HG03097 (cell line): ENCODE data around the gene SERPINF2.
"Not testable (repeated sequence)": the region's sequence is repeated elsewhere in the genome, so short reads cannot be mapped to it uniquely, and the experiment has no call there.

Source experiments
- ATAC-seq: cut with Tn5 transposase; IDR thresholded peaks from one replicate; pipeline ENCODE4 v1.9.1; 2021; ENCODE audit not compliant: unreplicated experiment, low FRiP score

SERPINF2 gene

DNA sequence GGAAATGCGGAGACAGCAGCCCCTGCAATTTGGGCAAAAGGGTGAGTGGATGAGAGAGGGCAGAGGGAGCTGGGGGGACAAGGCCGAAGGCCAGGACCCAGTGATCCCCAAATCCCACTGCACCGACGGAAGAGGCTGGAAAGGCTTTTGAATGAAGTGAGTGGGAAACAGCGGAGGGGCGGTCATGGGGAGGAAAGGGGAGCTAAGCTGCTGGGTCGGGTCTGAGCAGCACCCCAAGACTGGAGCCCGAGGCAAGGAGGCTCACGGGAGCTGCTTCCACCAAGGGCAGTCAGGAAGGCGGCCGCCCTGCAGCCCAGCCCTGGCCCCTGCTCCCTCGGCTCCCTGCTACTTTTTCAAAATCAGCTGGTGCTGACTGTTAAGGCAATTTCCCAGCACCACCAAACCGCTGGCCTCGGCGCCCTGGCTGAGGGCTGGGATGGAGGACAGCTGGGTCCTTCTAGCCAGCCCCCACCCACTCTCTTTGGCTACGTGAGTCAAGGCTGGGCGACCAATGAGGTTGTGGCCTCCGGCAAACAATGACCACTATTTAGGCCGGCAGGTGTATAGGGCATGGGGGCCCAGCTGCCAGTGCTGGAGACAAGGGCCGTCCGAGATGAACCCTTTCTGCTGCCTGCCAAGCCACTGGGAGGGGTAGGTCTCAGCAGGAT is 19.7 kb downstream of the SERPINF2 start:
- no peak for ATAC-seq

DNA sequence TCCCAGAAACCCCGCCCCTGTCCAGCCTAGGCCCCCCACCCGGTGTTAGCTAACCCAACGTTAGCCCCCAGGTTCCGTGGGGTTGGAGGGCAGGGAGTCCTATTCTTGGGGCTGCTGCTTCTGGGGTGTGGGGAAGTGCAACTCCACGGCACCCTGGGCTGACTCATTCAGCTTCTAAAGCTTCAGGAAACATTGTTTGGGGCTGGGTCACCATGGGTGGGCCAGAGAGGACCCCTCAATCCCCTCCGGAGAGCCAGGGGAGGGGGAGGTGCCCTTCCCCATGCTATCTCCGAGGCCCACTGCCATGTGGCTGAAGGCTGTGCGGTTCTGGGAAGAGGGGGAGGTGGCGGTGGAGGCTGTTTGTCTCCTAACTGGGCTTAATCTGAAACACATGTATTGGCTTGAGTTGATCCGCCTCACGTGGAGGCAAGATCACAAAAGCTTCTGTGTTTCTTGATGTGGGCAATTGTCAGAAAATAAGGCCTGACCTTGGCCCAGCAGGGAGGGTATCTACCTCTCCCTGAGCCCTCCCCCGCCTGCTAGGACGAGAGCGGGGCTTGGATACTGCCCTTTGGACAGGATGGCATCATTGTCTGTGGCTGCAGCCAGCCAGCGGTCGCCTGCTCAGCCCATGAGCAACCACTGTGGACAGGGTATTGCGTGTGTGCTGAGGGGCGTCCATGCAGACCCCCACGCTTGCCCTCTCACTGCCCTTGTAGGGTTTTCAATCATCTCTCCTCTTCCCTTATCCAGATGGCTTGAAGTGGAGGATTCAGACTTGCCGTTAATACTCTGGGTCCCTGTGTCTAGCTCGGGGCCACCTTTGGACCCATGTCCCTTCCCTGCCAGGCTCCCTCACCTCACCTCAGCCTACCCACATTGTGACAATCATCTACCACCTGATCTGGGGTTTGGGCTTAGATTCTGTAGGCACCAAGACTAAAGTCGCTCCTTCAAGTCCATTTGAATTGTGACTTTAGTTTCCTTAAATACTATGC is 20.5 kb downstream of the SERPINF2 start:
- ATAC-seq: no peak

DNA sequence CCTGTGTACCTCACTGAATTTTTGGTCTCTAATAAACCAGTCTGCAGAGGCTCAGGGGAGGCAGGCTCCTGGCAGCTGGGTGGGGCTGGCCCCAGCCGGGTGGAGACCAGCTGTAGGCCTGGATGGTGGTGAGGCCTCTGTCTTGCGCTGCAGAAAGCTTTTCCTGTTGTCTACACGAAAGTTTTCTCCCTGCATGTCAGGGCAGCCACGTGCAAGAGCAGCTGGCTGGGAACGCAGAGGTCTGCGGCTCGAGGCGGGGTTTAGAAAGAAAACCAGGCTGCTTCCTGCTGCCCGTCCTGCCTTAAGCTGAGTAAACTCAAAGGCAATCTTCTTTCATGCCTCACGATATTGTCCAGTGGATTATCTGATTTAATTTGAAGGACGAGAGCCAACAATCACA is 21.6 kb downstream of the SERPINF2 start:
- no peak for ATAC-seq

DNA sequence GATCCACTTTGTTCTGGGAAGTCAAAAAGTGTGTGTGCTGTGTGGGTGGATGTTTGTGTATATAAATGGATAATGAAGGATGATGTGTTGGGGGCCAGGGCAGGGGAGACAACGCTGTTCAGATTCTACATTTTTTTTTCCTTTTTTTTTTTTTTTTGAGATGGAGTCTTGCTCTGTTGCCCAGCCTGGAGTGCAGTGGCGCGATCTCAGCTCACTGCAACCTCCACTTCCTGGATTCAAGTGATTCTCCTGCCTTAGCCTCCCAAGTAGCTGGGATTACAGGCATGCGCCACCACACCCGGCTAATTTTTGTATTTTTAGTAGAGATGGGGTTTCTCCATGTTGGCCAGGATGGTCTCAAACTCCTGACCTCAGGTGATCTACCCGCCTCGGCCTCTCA is 22.0 kb downstream of the SERPINF2 start:
- not testable (repeated sequence) for ATAC-seq

DNA sequence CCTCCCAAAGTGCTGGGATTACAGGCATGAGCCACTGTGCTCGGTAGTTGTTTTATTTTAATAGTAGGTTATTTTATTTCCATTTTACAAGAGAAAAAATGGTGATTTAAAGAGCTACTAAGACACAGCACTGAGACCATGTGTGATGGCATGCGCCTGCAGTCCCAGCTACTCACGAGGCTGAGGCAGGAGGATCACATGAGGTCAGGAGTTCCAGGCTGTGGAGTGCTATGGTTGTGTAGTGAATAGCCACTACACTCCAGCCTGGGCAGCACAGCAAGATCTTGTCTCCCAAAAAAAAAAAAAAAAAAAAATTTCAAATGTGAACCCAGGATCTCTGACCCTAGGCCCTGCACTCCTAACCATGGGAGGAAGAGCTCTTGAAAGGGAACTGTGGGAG is 22.9 kb downstream of the SERPINF2 start:
- no peak for ATAC-seq

DNA sequence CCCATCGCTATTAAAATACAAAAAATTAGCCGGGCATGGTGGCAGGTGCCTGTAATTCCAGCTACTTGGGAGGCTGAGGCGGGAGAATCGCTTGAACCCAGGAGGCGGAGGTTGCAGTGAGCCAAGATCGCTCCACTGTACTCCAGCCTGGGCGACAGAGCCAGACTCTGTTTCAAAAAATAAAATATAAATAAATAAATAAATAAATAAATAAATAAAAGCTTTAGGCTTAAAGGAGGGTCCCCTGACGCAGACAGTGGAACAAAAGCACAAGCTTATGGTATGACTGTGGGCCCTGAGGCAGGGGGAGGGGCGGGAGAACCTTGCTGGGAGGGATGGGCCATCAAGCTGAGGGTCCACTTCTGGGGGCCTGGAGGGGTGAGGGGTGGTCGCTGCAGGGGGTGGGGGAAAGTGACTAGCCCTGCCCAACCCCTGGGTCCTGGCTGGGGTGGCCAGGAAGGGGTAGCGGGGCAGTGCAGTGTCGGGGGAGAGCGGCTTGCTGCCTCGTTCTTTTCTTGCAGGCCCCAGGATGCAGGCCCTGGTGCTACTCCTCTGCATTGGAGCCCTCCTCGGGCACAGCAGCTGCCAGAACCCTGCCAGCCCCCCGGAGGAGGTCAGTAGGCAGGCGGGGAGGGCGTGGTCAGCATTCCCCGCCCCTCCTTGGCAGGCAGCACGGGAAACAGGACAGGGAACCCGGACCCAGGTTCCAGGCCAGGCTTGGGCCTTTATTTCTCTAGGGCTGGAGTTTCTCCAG is 23.9 kb downstream of the SERPINF2 start:
- no peak for ATAC-seq

DNA sequence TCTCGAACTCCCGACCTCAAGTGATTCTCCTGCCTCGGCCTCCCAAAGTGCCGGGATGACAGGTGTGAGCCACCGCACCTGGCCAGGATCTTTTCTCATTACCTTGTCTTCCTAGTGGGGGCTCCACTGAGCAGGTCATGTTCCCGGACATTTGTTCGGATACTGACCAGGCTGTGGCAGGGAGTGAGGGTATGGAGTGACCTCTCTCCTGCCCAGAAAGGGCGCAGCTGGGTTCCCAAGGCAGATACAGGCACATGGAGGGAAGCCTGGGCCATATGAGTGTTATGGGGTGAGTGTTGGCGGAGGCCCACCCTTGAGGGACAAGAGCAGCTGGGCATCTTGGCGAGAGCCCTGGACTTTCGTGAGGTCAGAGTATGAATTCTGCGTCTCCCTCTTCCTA is 24.7 kb downstream of the SERPINF2 start:
- ATAC-seq: no peak

DNA sequence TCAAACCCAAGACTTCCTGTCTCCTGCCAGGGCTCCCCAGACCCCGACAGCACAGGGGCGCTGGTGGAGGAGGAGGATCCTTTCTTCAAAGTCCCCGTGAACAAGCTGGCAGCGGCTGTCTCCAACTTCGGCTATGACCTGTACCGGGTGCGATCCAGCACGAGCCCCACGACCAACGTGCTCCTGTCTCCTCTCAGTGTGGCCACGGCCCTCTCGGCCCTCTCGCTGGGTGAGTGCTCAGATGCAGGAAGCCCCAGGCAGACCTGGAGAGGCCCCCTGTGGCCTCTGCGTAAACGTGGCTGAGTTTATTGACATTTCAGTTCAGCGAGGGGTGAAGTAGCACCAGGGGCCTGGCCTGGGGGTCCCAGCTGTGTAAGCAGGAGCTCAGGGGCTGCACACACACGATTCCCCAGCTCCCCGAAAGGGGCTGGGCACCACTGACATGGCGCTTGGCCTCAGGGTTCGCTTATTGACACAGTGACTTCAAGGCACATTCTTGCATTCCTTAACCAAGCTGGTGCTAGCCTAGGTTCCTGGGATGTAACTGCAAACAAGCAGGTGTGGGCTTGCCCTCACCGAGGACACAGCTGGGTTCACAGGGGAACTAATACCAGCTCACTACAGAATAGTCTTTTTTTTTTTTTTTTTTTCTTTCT is 27.3 kb downstream of the SERPINF2 start:
- ATAC-seq: no peak

DNA sequence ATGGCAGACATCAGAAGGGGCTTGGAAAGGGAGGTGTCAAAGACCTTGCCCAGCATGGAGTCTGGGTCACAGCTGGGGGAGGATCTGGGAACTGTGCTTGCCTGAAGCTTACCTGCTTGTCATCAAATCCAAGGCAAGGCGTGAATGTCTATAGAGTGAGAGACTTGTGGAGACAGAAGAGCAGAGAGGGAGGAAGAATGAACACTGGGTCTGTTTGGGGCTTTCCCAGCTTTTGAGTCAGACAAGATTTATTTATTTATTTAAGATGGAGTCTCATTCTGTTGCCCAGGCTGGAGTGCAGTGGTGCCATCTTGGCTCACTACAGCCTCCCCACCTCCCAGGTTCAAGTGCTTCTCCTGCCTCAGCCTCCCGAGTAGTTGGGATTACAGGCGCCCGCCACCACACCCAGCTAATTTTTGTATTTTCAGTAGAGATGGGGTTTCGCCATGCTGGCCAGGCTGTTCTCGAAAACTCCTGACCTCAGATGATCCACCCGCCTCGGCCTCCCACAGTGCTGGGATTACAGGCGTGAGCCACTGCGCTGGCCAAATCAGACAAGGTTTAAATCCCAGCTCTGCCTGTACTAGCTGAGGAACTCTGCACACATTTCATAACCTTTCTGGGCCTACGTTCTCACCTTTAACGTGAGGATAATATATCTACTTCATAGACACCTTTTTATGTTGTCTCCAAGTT is 30.5 kb downstream of the SERPINF2 start:
- ATAC-seq: not testable (repeated sequence)

DNA sequence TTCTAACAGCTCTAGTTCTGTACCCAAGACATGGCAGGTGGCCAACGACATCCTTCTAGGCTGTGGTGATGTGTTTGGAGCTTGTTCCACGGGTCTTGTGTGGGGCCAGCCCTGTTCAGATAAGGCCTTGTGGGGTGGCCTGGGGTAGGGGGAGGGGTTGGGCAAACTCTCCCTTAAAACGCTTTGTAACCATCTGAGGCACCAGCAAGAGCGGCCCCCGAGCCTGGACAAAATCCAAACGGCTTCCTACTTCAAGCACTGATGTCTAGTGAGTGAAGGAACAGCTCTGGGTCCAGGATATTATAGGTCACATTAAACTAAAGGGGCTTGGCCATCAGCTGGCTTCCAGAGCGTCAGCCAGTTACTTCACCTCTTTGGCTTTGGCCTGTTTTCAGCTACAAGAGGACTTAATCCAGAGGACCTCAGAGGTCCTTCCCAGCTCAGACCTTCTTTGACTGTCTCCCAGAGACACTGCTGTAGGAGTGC is 31.1 kb downstream of the SERPINF2 start:
- no peak for ATAC-seq

DNA sequence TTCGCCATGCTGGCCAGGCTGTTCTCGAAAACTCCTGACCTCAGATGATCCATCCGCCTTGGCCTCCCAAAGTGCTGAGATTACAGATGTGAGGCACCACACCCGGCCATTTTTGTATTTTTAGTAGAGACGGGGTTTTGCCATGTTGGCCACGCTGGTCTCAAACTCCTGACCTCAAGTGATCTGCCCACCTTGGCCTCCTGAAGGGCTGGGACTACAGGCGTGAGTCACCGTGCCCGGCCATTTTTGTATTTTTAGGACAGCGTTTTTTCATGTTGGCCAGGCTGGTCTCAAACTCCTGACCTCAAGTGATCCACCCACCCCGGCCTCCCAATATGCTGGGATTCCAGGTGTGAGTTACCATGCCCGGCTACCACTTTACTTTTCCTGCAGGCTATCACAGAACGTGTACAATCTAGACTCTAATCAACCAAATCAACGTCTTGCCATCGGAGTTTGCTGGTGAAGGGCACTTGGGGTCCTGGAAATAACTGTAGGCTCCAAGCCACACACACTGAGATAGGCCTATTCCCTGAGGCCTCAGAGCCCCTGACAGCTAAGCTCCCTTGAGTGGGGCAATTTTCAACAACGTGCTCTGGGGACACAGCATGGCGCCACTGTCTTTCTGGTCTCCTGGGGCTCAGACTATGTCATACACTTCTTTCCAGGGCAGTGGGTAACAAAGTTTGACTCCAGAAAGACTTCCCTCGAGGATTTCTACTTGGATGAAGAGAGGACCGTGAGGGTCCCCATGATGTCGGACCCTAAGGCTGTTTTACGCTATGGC is 31.9 kb downstream of the SERPINF2 start:
- ATAC-seq: no peak

DNA sequence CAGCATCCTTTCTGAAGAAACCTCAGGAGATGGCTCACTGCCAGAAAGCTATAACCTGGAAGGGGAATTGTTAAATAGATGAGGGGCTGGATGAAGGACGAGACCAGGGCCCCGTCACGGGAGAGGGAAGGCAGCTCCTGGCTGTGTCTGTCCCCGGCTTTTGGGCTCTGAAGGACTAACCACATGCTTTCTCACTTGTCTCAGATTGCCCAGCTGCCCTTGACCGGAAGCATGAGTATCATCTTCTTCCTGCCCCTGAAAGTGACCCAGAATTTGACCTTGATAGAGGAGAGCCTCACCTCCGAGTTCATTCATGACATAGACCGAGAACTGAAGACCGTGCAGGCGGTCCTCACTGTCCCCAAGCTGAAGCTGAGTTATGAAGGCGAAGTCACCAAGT is 33.7 kb downstream of the SERPINF2 start:
- ATAC-seq: no peak

DNA sequence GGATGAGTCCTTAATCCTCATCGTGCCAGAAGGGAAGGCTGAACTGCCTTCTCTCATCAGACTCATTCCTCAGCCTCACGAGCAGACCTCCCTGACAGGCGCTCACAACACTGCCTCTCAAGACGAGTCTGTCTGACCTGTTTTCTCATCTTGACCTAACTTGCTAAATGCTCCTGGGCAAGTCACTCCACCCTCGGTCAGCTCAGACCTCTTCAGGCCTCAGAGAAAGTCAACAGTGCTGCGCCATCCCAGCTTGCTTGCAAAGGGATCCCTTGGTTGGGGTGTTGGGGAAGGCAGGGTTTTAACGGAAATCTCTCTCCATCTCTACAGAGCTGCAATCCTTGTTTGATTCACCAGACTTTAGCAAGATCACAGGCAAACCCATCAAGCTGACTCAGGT is 34.2 kb downstream of the SERPINF2 start:
- no peak for ATAC-seq

DNA sequence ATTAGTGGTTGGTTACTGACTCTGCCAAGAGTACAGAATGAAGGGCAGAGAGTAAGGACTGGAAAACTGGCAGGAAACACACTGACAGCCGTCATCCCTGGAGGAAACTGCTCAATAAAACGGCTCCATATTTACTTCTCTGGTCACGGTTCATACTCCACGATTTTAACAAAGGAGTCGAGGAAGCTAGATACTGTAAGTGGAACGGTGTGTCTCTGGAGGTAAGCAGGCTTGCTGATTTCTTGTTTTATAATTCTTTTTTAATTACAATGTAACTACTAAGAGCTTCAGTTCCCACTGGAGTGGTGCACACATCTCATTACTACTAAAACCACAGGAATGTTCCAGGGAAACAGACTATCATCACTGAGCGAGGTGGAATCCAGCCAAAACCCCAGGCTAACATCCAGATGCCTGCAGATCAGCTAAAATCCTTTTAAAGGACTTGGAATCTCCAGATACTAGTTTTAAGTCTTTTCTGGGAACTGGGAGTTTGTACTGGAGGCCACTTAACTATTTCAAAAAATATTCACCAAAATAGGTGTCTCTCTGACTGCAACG is 37.0 kb downstream of the SERPINF2 start:
- ATAC-seq: no peak

DNA sequence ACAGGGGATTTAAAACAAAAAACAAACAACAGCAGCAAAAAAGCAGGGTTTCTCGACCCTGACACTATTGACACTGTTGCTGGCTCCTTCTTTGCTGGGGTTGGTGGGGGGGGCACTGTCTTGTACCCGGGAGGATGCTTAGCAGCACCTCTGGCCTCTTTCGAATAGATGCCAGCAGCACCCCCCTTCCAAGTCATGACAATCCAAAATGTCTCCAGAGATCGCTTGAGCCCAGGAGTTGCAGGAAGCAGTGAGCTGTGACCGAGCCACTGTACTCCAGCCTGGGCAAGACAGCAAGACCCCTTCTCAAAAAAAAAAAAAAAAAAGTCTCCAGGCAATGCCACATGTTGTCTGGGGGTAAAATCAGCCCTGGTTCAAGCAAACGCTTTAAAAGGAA is 39.5 kb downstream of the SERPINF2 start:
- ATAC-seq: no peak

DNA sequence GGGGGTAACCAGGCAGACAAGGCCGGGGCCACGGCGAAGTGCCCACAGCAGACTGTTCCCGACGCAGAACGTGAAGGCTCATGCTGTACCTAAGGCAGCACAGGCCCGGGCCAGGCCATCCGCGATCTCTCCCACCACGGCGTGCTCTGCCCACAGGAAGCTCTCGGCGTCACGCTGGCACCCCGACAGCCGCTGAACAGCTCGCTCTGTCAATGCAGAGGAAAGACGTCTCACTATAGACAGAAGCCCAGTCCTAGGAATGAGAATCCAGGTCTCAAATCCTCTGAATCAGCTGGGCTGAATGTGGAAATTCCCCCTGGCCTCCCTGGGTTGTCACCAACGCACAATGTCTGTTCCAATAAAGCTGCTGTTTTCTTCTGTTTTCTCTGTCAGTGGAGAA is 40.6 kb downstream of the SERPINF2 start:
- ATAC-seq: no peak

DNA sequence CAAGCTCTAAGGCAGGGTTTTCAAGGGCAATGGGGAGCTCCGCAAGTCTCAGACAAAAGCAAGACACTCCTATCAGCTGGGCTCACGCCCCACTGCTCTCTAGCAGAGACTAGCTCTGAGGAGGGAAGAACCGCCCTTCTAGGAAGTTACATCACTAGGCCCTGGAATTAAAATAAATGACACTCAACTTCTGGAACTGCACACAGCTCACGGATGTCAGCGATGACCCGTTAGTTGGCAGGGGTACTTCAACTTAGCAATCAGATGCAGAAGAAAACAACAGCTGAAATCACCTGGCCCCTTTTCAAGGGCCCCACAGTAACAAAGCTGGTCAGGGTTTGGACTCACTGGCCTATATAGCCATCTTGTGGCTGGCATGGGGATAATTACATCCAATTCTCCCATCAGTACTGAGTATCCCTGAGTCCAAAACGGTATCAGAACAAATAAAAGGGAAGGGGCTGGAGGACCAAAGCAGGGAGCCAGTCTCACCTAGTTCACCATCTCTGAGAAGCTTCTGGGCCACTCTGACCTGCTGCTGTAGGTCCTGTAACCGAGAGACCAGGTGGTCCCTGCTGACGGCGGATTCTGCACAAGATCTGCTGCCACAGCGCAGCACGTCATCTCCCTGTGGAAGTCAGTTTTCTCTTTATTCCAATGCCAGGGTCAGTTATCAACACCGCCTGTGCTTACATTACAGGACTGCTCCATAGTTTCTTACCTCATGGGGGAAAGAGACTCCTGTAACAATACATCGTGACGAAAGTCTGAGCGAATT is 41.4 kb downstream of the SERPINF2 start:
- no peak for ATAC-seq

DNA sequence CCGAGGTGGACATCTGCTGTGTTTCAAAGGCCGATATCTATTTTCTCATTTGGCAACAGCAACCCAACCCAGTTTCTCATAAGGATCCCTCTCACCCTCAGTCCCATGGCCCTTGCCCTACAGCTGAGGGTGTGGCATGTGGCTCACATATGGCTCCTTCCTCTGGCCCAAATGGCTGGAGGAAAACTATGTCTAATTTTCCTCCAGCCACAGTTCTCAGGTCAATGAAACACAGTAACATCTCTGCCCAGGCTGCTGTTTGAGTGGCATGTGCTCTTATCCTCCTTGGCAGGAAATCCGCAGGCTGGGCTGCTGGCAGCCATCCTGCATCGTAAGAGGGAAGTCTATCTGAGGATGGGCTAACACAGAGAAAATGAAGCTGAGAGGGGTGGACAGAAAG is 43.3 kb downstream of the SERPINF2 start:
- no peak for ATAC-seq
